HG02970 (cell line): ENCODE data around the gene ADCY9.
"Not testable (repeated sequence)": the region's sequence is repeated elsewhere in the genome, so short reads cannot be mapped to it uniquely, and the experiment has no call there.

ENCODE experiments used
- ATAC-seq: cut with Tn5 transposase; IDR thresholded peaks from one replicate; pipeline ENCODE4 v1.9.1; 2021; ENCODE audit warnings: mild to moderate bottlenecking, moderate library complexity, moderate number of reproducible peaks; ENCODE audit not compliant: unreplicated experiment, low FRiP score

ADCY9 gene

GRCh38 chr16:4073150-4073549 is 43.1 kb downstream of the ADCY9 start:
- not testable (repeated sequence) for ATAC-seq

GRCh38 chr16:4071686-4072561 is 44.3 kb downstream of the ADCY9 start:
- no peak for ATAC-seq

GRCh38 chr16:4070936-4071335 is 45.3 kb downstream of the ADCY9 start:
- no peak for ATAC-seq

- no peak for ATAC-seq
Measured at GRCh38 chr16:4067262-4068001, 48.8 kb downstream of the ADCY9 start.

- ATAC-seq: no peak
Measured at GRCh38 chr16:4064950-4065352, 51.3 kb downstream of the ADCY9 start.

- no peak for ATAC-seq
Measured at GRCh38 chr16:4062212-4062802, 53.9 kb downstream of the ADCY9 start.

- ATAC-seq: no peak
Measured at GRCh38 chr16:4060823-4061222, 55.4 kb downstream of the ADCY9 start.

GRCh38 chr16:4060009-4060408 is 56.2 kb downstream of the ADCY9 start:
- no peak for ATAC-seq

- ATAC-seq: no peak
Measured at GRCh38 chr16:4058386-4058785, 57.9 kb downstream of the ADCY9 start.

GRCh38 chr16:4057439-4057877 is 58.8 kb downstream of the ADCY9 start:
- no peak for ATAC-seq

- no peak for ATAC-seq
Measured at GRCh38 chr16:4056161-4057105, 59.8 kb downstream of the ADCY9 start.

- ATAC-seq: no peak
Measured at GRCh38 chr16:4055748-4056147, 60.5 kb downstream of the ADCY9 start.

- no peak for ATAC-seq
Measured at GRCh38 chr16:4053301-4053845, 62.9 kb downstream of the ADCY9 start.

GRCh38 chr16:4052801-4053293 is 63.4 kb downstream of the ADCY9 start:
- no peak for ATAC-seq

GRCh38 chr16:4052096-4052495 is 64.1 kb downstream of the ADCY9 start:
- no peak for ATAC-seq

GRCh38 chr16:4051591-4051990 is 64.7 kb downstream of the ADCY9 start:
- no peak for ATAC-seq

- no peak for ATAC-seq
Measured at GRCh38 chr16:4049031-4049430, 67.2 kb downstream of the ADCY9 start.

GRCh38 chr16:4048481-4048880 is 67.8 kb downstream of the ADCY9 start:
- no peak for ATAC-seq

- ATAC-seq: no peak
Measured at GRCh38 chr16:4046221-4046620, 70.0 kb downstream of the ADCY9 start.

- not testable (repeated sequence) for ATAC-seq
Measured at GRCh38 chr16:4045561-4045960, 70.7 kb downstream of the ADCY9 start.
